ENCODE measurements around the gene RTN4RL1. TPM values are rescaled to one million over a fixed set of nuclear protein-coding genes. Genes with fewer than 3 reads are reported as not detected.

RTN4RL1 gene
- total RNA-seq, 1 donor from 2014 or later: not detected

DNA sequence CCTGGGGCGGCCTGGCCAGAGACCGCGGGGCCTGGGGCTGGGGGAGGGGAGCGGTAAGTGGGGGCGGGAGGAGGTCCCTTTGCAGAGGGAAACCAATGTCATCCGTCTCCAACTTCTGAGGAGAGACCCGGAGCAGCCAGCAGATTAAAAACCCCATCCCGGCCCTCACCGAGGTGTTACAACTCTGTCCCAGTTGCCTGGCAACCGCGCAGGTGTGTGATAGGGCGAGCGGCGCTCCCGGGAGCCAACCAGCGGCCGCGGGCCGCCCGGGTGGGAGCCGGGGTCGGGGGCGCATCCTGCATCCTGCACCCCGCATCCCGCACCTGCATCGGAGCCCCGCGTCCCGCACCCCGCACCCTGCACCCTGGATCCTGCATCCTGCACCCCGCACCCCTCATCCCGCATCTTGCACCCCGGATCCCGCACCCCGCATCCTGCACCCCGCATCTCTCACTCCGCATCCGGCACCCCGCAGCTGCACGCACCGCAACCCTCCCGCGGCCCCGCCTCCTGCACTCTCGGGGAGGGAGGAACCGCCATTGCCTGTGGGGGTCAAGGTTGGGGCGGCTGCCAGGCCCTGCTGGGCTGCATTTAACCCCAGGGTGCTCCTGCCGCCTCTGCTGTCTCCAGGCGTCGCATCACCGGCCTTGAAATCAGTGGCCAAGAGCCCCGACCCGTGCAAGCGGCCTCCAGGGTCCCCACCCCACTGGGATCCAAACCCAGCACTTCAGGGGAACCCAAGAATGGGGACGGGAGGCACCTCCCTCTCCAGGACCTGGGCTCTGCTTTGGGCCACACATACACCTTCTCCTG is 47.3 kb downstream of the RTN4RL1 start:
- no peak for DNase-seq (ENCODE audit: low spot score)

DNA sequence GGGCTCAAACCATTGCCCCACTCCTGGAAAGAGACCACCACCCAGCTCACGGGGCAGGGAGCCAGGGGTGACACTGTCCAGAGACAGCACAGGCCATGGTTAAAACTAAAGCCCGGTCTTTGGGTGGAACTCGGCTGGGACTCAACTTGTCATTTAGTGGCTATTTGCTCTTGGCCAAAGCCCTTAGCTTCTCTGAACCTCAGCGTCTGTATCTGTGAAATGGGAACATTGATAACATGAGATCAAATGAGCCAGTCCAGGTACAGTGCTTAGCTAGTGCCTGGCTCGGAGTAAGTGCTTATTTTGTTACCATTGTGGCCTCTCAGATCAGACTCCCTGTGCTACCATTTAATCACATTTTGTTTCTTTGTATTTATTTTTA is 48.5 kb downstream of the RTN4RL1 start:
- DNase-seq (ENCODE audit: low spot score): no peak

DNA sequence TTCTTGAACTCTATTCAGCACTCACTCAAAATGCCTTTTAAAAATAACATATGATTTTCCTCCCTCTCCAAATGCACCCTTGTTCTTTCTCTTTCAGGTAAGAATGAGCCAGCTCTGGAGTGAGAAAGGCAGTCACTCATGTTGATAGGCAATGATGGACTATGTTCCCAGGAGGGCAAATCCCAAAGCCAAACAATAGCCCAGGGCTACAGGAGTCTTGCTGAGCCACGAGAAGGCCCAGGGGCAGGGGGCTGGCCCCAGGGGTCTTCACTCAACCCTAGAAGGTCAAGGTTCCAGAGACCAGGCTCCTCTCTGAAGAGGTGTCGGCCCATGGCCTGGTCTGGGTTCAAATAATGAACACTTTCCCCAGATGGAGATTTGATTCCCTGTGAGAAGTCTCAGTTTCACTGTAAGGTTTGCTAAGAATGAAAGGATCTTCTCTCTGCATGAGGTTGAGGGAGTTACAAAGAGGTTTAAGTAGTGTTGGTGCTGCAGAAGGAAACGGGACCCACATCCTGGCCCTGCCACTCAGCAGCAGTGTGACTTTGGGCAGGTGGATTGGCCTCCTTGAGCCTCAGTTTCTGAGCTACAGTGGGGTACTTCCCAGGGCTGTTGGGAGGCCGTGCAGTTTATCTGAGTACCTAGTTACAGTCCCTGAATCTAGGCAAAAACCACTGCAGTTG is 49.0 kb downstream of the RTN4RL1 start:
- DNase-seq (ENCODE audit: low spot score): no peak

DNA sequence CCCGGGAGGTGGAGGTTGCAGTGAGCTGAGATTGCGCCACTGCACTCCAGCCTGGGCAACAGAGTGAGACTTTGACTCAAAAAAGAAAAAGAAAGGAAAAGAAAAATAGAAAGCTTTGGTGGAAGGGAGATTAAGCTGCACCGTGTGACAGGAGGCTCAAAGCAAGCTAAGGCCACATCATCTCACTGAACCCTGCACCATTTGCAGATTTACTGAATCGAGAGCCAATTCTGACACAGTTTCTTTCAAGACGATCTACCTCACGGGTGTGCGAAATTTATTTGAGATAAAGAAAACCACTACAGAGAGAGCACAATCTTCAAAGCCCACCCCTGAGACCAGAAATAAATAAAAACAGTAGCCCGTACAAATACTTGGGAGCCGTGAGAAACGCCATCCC is 49.6 kb downstream of the RTN4RL1 start:
- no peak for DNase-seq (ENCODE audit: low spot score)

DNA sequence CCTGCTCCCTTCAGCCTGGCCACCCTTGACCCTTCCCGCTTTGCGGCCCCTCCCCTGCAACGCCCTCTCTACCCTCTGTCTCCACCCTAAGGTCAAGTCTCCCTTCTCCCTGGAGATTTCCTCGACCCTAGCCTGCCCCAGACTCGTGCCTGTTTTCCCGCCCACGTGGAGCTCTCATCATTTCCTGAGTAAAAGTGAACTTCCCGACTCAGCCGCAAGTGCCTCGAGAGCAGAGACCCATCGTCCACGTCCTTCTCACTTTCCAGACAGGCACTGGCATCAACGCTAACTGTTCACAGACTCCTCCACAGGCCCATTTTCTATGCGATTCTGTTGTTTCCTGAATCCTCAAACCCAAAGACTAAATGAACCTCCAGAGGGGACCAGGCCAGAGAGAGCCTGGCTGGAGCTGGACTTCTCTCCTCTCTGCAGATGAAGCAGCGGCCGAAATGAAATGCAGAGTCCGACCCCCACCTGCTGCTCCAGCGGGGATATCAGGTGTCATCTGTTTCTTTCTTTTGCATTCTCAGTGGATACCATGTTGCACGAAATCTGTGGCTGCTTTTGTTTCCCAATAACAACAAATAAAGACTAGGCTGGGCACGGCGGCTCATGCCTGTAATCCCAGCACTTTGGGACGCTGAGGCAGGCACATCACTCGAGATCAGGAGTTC is 52.5 kb downstream of the RTN4RL1 start:
- no peak for DNase-seq (ENCODE audit: low spot score)

DNA sequence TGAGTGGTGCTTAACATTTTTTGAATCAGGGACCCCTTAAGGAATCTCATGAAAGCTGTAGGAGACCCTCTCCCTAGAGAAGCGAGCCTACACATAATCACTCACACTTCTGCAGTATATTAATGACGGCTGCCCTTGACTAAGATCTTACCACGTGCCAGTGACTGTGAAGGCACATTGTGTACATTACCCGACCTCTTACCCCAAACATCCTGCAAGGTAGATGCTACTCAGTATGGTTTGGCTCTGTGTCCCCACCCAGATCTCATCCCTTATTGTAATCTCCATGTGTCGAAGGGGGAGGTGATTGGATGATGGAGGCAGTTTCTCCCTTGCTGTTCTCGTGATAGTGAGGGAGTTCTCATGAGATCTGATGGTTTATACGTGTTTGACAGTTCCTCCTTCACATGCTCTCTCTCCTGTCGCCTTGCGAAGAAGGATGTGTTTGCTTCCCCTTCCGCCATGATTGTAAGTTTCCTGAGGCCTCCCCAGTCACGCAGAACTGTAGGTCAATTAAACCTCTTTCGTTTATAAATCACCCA is 54.2 kb downstream of the RTN4RL1 start:
- DNase-seq (ENCODE audit: low spot score): no peak

DNA sequence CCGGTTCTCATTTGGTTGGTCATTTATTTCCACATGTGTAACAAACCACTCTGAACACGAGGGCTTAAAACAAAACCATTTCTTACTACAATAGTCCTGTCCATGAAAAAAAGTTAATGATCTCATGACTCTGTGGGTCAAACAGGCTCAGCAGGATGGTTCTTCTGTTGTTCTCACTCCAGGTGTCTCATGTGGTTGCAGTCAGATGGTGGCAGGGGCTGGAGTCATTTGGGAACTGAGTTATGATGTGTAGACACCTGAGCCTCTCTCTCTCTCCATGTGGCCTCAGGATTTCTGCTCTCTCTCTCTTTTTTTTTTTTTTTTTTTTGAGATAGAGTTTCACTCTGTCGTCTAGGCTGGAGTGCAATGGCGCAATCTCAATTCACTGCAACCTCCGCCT is 55.4 kb downstream of the RTN4RL1 start:
- DNase-seq (ENCODE audit: low spot score): no peak

DNA sequence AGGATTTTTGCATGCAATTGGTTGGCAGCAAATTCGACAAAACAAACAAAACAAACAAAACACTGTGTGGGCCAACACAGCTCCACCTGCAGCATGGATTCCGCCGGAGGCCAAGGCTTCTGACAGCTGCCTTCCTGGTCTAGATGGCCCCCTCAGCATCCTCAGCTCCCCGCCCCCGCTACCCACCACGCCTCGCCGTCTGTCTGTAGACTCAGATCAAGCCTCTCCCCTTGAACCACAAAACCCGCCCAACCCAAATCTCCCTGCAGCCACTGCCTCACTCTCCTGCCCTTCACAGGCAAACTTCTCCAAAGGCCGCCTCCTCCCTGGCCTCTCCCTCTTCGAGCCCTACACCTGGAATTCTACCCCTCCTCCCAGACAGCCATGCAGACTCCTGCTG is 57.9 kb downstream of the RTN4RL1 start:
- no peak for DNase-seq (ENCODE audit: low spot score)

DNA sequence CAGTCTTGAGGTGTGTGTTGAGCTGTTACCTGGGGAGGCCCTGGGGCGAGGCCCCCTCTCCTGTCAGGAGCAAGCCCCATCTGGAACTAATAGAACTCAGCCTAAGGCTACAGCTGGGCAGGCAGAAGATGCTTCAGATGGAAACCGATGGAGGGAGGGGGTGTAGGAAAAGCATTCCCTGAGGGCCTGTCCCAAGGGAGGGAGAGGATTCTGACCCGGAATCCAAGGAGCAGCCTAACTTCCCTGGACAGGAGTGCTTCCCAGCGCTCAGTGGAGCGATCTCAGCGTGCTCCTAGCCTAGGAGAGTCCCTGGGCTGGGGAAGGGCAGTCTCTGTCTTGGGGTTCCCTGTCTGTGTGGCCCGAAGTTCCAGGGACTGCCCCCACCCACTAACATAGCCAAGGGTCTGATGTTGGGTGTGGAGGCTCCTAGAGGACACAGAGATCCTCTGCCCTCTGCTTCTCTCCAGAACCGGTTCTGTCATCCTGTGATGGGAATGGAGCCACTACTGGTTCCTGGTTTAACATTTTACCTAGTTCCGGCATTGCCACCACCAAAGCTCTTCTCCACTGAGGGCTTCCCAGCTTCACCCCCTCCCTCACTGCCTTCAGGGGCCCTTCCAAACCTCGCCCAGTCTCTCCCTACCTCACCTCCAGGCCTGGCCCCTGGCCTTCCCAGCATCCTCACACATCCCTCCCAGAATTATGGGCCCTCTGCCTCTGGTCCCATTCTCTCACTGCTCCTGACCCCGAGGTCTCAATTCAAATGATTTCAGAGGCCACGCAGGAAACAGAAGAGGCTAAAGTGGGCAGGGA is 58.7 kb downstream of the RTN4RL1 start:
- DNase-seq (ENCODE audit: low spot score): no peak

DNA sequence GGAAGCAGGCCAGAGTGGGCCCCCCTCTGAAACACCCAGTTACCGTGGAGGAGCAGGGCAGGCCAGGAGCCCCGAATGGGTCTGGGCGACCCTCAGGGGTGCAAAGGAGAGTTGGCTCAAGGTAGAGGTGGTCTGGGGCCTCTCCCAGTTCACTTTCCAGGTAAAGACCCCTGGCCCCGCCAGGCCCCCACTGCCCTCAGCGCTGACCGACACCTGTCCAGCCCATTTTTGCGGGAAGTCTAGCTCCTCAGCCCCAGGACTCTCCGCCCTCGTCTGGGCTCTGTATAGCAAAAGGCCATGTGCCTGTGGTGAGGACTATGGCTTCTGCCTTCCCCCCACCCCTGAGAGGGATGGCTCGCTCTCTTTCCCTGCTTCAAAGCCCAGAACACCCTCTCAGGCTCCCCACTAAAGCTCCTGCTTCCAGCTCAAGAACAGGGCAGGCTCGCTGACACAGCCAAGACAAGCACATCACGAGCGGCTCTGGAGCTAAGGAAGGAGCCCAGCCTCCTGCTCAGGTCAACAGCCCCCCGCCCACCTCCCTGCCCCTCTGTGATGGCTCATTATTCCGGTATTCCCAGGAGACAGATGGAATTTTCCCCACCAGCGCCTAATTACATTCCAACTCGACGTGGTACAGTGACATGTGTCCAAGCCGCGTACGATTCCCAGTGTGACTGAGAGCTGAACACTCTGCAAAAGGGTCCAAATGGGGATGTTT is 59.4 kb downstream of the RTN4RL1 start:
- DNase-seq (ENCODE audit: low spot score): no peak

DNA sequence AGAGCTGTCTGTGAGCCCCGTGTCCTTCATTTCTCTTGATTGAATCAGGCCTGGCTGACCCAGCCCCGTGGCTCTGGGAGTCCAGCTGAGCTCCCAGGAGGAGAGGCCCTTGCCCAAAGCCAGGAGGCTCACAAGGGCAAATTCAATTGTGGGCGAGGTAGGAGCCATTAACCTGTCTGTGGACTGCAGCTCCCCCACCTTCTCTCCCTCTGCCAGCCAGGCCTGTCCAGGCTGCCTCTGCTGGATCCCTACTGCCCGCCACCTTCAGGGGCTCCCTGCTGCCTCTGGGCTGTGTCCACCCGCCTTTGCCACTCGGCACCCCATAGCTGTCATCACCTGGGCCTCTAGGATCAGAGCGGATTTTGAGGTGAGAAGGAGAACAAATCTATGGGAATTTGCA is 61.9 kb downstream of the RTN4RL1 start:
- no peak for DNase-seq (ENCODE audit: low spot score)

DNA sequence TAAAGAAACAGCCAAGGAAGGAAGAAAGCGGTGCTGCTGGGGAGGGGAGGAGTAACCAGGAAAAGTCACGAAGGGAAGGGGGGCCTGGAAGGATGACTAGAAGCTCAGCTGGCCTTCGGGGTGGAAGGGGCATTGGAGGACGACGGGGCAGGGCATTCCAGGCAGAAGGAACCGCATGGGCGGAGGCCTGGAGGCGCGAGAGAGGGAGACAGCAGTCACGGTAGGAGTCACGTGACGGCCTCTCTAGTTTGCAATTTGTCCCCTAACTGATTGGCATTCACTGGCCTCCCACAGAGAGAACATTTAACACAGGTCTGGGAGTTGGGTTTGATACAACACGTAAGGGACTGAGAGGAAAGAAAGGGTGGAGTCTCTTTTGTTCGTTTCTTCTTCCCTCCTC is 63.9 kb downstream of the RTN4RL1 start:
- no peak for DNase-seq (ENCODE audit: low spot score)

DNA sequence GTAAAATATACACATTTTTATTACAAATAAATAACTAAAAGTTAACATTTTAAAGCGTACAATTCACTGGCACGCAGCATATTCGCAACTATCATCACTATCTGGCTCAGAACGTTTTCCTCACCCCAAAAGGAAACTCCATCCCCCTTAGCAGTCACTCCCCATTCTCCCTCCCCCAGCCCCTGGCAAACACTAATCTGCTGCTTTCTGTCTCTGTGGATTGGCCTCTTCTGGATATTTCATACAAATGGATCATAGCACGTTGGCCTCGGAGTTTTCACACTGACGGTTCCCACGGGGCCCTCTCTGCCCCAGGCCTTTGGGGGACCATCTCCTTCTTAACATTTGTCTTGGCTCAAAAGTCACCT is 64.6 kb downstream of the RTN4RL1 start:
- DNase-seq (ENCODE audit: low spot score): no peak

DNA sequence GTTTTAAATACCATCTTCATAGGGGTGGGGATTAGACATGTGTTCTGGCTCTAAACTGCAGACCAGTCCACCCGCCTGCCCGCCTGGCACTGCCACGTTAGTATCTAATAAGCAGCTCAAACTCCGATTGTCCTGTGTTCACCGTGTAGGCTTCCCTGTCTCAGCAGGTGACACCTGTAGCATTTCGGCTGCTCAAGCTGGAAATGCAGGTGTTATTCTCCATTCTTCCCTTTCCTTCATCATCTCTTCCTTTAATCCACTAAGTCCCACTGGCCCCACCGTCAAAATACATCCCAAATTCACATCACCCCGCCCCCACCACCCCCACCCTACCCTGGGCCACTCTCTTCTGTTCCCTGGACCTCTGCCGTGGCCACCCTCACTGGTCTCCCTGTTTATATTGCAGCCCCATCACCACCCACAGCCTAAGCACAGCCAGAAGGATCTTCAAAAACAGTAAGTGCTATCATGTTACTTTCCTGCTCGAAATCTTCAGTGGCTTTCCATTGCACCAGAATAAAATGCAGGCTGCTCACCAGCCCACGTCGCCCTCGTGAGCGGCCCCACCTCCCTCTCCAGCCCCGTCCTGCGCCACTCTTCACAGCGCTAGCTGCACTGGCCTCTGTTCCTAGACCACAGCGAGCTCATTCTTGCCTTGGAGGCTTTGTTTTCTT is 65.1 kb downstream of the RTN4RL1 start:
- peak; percentile 50 for DNase-seq (ENCODE audit: low spot score)

DNA sequence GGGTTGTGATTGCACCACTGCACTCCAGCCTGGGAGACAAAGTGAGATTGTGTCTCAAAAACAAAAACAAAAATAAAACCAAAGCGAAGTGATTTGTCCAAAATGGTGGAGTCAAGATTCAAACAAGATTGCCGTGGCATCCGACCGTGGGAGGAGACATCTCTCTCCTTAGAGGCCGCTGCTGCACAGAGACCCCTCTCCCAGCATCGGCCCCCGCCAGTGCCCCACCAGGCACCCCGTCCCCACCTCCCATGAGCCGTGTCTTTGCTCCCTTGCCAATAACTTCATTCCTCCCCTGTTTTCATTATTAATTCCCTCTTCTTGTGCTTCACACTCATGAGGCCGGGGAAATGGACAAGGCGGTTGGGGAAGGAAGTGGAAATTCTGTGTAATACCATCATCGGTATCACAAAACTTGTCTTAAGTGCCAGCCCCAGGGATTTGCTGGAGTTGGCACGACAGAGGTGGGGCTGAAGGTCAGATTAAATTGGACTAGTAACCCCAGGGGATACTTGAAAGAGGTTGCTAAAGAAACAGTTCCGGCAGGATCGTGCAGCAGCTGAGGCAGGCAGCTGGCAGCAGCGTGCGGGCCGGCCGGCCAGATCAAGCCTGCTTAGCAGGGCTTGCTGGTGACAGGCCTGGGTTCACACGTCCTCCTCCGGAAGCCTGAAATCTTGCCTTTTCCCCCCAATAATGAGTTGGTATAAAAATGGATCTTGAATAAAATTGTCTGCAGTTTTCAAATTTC is 66.8 kb downstream of the RTN4RL1 start:
- no peak for DNase-seq (ENCODE audit: low spot score)

DNA sequence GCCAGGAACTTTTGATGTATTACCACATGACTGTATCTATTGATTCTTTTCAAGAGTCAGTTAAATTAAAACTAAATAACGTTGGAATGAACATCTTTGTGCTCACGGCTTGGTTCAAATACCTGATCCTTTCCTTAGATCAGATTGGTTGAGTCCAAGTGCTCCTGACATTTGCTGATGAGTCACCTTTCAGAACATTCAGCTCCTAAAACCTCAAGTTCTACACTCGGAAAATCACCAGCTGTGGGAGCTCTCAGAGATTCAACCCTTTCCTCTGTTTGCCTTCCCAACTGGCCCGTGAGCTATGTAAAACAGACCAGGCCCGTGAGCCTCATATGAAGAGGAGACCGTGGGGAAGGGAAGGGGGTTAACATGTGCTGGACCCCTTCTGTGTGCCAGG is 68.1 kb downstream of the RTN4RL1 start:
- DNase-seq (ENCODE audit: low spot score): no peak

DNA sequence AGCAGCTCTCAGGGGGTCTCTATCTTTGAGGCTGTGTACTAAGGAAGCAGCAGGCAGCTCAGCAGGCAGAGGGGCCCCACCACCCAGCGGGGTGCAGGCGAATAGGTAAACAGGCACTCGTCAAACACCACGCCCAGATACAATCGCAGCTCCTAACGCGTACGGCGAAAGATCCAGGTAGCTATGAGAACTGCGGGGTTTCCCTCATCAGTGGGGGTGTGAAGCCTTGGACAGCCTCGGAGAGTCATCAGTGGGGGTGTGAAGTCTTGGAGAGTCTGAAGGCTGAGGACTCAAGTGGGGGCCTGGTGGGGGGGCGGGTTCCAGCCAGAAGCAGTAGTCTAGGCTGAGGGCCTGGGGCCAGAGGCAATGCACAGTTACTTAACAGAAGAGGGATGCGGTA is 69.0 kb downstream of the RTN4RL1 start:
- no peak for DNase-seq (ENCODE audit: low spot score)

DNA sequence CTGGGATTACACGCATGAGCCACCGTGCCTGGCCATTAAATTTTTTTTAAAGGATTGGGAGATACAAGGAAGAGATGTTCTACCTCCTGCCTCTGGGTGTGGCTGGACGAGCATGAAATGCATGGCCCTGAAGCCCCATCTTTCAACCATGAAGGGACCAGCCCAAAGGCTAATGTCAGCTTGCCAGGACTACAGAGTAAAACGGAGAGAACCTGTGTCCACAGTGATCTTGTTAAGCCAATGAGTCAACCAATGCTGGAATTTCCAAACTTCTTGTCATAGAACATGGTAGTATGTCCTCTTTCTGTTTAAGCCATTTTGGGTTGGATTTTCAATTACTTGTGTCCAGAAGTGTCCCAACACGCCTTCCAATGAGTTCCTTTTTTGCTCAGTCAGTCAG is 71.3 kb downstream of the RTN4RL1 start:
- DNase-seq (ENCODE audit: low spot score): no peak

DNA sequence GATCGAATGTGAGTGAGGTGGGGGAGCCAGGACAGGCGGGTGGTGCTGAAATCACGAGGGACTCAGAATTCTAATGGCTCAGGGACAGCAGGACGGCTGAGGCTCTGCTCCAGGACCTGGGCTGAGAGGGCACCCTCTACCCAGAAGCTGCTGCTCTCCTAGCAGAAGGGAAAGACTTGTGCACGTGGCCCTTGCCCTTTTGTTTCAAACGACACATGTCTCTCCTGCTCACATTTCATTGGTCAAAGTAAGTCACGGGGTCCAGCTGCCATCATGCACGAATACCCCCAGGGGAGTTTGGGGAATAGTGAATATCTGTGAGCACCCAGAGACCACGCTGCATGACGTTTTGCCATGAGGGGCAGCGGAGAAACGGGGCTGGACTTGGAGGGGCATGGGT is 73.2 kb downstream of the RTN4RL1 start:
- no peak for DNase-seq (ENCODE audit: low spot score)

DNA sequence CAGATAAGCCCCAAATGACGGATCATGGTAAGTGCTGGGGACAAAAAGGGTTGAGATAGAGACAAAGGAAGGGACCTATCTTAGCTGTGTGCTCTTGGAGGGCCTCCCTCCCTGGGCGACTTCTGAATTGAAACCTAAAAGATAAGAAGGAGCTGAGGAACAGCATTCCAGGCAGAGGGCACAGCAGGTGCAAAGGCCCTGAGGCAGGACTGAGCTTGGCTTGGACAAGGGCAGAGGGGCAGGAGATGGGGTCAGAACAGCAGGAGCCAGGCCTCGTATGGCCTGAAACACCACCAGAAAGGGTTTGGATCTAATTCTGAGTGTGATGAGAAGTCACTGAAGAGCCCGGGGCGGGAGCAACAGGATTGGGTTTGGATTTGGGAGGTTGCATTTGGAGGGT is 75.4 kb downstream of the RTN4RL1 start:
- DNase-seq (ENCODE audit: low spot score): no peak

All from umbilical cord (tissue), 2 donors.